ENCODE data around the gene ANKH.

DNA sequence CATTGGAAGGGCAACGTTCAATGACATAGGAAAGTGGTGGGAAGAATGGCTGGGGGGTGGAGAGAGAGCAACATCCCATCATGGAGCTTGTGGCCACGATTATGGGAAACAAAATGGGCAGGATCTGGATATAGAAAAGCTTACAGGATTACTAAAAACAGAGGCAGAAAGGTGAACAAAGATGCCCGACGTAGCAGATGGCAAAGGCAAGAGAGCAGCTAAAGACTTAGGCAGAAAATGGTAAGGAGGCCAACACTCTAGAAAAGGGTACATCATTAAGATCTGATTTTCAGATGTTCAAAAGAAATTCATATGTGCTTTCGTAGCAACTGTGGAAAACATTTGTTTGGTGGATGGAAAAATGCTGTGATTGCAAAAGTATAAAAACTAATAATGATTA, 104.5 kb downstream of the ANKH start:
- TF ChIP-seq POLR2AphosphoS5 (IDR thresholded peaks at IDR 0.05), result no peak
- TF ChIP-seq, protein P1, sequence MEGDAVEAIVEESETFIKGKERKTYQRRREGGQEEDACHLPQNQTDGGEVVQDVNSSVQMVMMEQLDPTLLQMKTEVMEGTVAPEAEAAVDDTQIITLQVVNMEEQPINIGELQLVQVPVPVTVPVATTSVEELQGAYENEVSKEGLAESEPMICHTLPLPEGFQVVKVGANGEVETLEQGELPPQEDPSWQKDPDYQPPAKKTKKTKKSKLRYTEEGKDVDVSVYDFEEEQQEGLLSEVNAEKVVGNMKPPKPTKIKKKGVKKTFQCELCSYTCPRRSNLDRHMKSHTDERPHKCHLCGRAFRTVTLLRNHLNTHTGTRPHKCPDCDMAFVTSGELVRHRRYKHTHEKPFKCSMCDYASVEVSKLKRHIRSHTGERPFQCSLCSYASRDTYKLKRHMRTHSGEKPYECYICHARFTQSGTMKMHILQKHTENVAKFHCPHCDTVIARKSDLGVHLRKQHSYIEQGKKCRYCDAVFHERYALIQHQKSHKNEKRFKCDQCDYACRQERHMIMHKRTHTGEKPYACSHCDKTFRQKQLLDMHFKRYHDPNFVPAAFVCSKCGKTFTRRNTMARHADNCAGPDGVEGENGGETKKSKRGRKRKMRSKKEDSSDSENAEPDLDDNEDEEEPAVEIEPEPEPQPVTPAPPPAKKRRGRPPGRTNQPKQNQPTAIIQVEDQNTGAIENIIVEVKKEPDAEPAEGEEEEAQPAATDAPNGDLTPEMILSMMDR (IDR thresholded peaks at IDR 0.05), result no peak
